HG02610 (cell line): ENCODE data around the gene USP6NL.

Experiments
- ATAC-seq: cut with Tn5 transposase; IDR thresholded peaks from one replicate; pipeline ENCODE4 v1.9.1; 2021; ENCODE audit warnings: mild to moderate bottlenecking, moderate library complexity; ENCODE audit not compliant: unreplicated experiment

The USP6NL gene

GRCh38 chr10:11617233-11617632 is 5.8 kb upstream of the USP6NL start:
- no peak for ATAC-seq

- no peak for ATAC-seq
These were observed 4.6 kb upstream of the USP6NL start for GRCh38 chr10:11616021-11616420.

- no peak for ATAC-seq
These were observed 3.9 kb upstream of the USP6NL start for GRCh38 chr10:11615396-11615795.

GRCh38 chr10:11612021-11613001 is 861 bp upstream of the USP6NL start:
- no peak for ATAC-seq

GRCh38 chr10:11610826-11611247 is 613 bp downstream of the USP6NL start:
- ATAC-seq, result peak; percentile 11

GRCh38 chr10:11610166-11610825 is 1.2 kb downstream of the USP6NL start:
- ATAC-seq, result no peak

- no peak for ATAC-seq
These were observed 1.9 kb downstream of the USP6NL start for GRCh38 chr10:11609492-11610093.

- ATAC-seq, result no peak
These were observed 2.4 kb downstream of the USP6NL start for GRCh38 chr10:11609052-11609451.

- ATAC-seq, result no peak
These were observed 3.1 kb downstream of the USP6NL start for GRCh38 chr10:11608159-11609013.

- ATAC-seq, result no peak
These were observed 5.5 kb downstream of the USP6NL start for GRCh38 chr10:11605807-11606408.

- ATAC-seq, result peak; percentile 19
These were observed 6.4 kb downstream of the USP6NL start for GRCh38 chr10:11604865-11605650.

- ATAC-seq, result no peak
These were observed 7.7 kb downstream of the USP6NL start for GRCh38 chr10:11603741-11604140.

- ATAC-seq, result peak; percentile 68
These were observed 8.4 kb downstream of the USP6NL start for GRCh38 chr10:11602919-11603523.

- peak; percentile 42 for ATAC-seq
These were observed 9.1 kb downstream of the USP6NL start for GRCh38 chr10:11602358-11602757.

- ATAC-seq, result no peak
These were observed 9.8 kb downstream of the USP6NL start for GRCh38 chr10:11601670-11602069.

GRCh38 chr10:11600280-11600679 is 11.2 kb downstream of the USP6NL start:
- no peak for ATAC-seq

- ATAC-seq, result no peak
These were observed 12.6 kb downstream of the USP6NL start for GRCh38 chr10:11598712-11599397.

GRCh38 chr10:11597470-11597869 is 14.0 kb downstream of the USP6NL start:
- ATAC-seq, result no peak

- ATAC-seq, result peak; percentile 77
These were observed 16.1 kb downstream of the USP6NL start for GRCh38 chr10:11595395-11595692.
